ENCODE data around the gene ROBO1.
A peak's percentile ranks its signal among the peaks of the same experiment; 100 is the strongest.

Gene ROBO1

GRCh38 chr3:78660957-78661356 lies 1106.8 kb downstream of the ROBO1 start:
- no peak for DNase-seq

- peak in 1 of 5 donors; percentile 4 for DNase-seq
Observed at GRCh38 chr3:78659386-78659987, 1108.3 kb downstream of the ROBO1 start.

DNA sequence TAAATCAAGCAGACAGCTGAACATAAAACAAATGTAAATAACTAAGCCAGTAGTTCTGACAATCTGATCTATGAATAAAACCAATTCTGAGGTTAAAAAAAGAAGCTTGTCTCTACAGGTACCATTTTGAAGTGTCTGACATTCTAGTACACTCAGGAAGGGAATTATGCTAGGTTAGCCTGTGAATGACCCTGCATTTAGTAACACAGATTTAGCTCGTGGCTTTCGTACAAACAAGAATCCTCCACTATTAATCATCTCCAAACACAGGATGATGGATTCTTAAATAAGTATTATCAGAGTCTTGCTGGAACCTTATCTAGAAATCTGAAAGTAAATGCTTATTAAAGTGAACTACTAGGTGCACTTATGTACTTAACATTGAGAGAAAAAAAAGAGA lies 1120.1 kb downstream of the ROBO1 start:
- DNase-seq, result no peak

GRCh38 chr3:78645628-78646310 lies 1122.0 kb downstream of the ROBO1 start:
- peak in 1 of 5 donors; percentile 14 for DNase-seq

DNA sequence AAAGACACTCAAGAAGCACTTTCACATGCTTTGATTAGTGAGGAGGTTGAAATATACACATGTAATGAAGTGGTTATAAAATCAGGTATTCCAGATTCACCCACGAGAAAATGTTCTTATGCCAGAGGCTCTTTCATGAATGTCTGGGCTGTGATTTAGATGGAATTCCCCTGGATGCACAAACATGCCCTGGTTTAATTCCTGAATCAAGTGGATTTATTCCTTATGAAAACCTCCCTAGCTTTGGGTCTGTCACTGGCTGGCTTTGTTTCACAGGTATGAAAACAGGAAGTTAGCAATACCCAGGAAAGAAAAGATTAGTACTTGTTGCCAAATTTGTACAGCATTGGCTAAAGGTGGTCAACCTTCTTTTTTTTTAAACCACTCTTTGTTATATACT lies 1123.0 kb downstream of the ROBO1 start:
- DNase-seq, result no peak

DNA sequence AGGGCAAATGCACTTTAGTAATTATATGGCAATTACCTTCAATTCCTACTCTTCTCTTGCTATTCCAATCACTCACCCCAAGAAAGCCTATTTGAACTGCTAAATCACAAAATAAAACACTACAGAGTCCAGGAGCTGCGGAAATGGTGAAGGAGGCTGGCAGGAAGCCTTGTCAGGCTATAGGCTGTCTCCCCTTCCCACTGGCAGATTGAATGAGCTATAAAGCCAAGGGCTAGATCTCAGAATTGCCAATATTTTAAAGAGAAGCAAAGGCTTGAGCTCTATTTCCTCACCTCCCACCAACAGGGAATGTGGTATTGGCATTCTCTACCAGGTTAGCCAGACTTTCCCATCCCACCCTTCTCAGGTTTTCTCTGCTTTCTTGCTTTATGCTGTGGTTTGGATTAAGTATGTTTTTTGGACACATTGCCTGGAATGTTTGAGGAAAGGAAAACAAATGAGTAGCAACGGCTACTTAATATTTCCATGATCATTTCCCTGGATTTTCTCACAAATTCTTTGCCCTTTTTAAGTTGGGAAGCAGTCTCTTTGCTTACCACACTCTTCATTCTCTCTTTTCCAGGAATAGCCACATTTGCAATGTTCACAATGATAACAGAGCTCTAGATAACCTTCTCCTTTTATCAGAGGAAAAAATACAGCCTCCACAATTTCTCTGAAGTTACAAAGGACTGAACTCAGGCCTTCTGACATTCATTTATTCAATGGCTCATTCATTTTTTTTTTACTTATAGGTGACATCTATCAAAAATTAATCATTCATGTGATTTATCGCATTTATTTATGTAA lies 1125.4 kb downstream of the ROBO1 start:
- DNase-seq, result no peak

GRCh38 chr3:78641703-78642102 lies 1126.1 kb downstream of the ROBO1 start:
- DNase-seq, result no peak

GRCh38 chr3:78634316-78634715 lies 1133.5 kb downstream of the ROBO1 start:
- DNase-seq, result no peak

- DNase-seq, result no peak
Observed at GRCh38 chr3:78633626-78634025, 1134.2 kb downstream of the ROBO1 start.

- DNase-seq, result no peak
Observed at GRCh38 chr3:78632925-78633553, 1134.8 kb downstream of the ROBO1 start.

DNA sequence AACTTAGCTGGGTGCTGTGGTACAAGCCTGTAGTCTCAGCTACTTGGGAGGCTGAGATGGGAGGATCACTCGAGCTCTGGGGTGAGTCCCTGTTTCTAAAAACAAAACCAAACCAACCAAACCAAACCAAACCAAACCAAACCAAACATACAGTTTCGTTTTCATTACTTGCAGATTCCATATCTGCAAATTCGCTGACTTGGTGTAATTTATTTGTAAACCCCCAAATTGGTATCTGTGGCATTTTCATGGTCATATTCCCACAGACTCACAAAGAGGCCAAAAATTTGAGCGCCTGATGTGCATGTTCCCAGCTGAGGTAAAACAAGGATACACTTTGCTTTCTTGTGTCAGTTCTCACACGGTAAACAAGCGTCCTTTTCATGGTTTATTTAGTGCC lies 1138.3 kb downstream of the ROBO1 start:
- DNase-seq, result no peak

GRCh38 chr3:78621061-78621716 lies 1146.6 kb downstream of the ROBO1 start:
- DNase-seq, result no peak

- DNase-seq, result no peak
Observed at GRCh38 chr3:78614486-78614885, 1153.3 kb downstream of the ROBO1 start.

DNA sequence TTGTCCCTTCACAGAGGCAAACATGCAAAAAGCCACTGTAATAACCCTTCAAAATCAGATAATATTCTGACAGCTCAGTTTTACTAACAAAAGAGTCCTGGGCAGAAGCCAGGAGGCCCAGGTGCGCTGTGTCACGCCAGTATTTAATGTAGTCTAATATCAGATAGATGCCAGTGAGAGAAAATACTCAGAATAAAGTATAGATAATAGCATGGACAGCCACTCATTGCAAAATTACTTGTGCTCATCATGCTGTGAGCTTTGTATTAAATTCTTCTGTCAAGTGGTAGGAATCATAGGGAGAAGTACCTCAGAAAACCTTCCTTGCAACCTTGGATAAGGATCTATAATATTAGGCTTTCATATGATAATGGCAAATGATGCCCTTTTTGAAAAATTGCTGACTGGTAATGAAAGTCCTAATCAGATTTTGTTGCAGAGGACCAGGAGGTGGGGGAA lies 1154.3 kb downstream of the ROBO1 start:
- DNase-seq, result no peak

GRCh38 chr3:78611278-78611677 lies 1156.5 kb downstream of the ROBO1 start:
- DNase-seq, result no peak

DNA sequence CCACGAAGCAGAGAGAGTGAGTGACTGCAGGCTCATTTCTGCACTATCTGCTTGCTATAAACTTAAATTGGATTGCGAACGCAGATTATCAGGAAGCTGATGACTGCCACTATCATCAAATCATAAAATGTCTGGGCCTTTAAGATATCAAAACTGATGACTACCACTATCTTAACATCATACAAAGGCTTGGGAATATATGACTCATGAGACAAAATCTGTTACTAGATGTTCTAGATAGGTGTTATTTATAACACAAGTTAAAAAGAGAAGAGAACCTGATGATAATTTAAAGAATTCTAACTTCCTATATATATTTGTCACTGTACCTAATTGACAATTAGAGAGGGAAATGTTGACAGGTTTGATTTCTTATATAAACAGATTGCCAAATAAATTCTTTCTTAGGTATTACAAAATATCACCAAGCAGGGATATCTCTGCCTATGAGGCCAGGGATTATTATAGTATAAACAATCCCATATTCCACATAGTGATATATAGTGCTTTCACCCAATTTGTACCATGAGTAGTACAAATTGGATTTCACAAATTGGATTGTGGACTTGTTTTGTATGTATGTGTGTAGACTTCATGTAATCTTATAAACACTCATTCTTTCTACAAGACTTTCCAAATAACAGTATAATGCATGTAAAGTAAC lies 1157.2 kb downstream of the ROBO1 start:
- no peak for DNase-seq

DNA sequence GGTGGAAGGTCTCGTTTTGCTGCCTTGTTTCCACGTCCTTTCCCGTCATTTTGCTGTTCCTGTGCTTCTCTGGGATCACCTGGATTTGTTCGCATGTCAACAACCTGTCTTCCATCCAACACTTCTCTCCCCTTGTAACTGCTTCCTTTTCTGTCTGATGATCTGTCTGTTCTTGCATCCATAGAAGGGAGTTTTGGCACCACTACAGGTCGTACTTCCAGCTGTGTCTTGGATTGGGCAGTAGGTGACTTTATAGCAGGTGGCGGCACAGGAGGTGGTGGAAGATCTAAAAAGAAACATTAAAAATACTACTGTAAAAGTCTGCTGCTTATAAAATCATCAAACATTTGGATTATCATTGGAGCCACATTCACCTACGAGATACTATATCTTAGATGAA lies 1161.0 kb downstream of the ROBO1 start:
- no peak for DNase-seq

GRCh38 chr3:78605178-78605577 lies 1162.6 kb downstream of the ROBO1 start:
- no peak for DNase-seq

DNA sequence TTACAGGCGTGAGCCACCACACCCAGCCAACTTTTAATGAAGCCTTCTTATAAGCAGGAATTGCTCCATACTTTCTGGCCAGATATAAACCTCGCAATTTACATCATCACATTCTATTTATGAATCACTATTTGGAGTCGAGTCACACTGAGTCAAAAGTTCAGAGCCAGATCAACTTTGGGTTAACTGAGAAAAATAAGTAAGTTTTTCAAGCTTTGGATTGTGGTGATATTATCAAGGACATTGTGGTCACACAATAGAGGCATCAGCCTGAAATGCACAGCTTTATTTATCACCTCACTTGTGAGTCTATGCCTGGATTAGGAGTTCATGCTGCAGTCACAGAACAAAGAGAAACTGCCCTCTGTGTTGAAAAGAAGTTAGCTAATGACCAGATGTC lies 1163.5 kb downstream of the ROBO1 start:
- DNase-seq, result no peak

DNA sequence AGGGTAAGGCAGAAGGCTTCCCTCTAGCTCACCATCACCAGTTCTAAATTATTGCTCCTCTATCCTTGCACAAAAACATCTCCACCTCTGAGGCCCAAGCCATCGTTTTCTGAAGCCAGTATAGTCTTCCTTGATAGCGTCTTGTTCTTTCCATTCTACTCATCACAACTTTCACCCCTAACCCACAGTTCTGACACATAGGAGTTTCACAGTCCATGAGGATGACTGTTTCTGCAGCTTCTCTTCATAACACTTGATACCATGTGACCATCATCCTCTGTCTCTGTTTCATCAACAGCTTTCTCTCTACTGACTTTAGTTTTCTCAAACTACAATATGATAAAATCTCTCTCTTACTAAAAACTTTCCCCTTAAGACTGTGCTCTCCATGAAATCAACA lies 1166.5 kb downstream of the ROBO1 start:
- no peak for DNase-seq

DNA sequence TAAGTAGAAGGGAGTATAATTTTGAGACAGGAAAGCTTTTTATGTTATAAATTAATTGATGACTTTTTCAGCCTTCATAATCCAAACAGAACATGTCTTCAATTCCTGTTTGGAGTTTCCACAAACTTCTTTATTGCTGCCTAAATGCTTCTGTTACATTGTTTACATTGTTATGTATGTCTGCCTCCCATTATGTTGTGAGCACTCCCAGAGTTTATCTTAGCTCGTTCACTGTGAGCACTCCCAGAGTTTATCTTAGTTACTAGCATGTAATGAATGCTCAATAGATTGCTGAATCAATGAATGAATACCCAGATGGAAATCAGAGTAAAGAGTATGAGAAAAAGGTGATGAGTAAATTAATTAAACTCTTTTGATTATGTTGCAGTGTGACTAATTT lies 1178.0 kb downstream of the ROBO1 start:
- DNase-seq, result no peak

- no peak for DNase-seq
Observed at GRCh38 chr3:78588906-78589621, 1178.7 kb downstream of the ROBO1 start.

All from T-helper 1 cell (primary cell).